Measurements from ENCODE around the gene ZNF532. TPM values are rescaled to one million over a fixed set of nuclear protein-coding genes. Genes with fewer than 3 reads are reported as not detected.
"Not testable (repeated sequence)": the region's sequence is repeated elsewhere in the genome, so short reads cannot be mapped to it uniquely, and the experiment has no call there.

Gene ZNF532
- total RNA-seq, 1 donor: 7.3 TPM

- DNase-seq (ENCODE audit: low read depth in 2 of 3, low spot score in 2 of 3): no peak
These were observed 33.5 kb downstream of the ZNF532 start for GRCh38 chr18:58898010-58898799.

- no peak for DNase-seq (ENCODE audit: low read depth in 2 of 3, low spot score in 2 of 3)
These were observed 35.5 kb downstream of the ZNF532 start for GRCh38 chr18:58900015-58900649.

GRCh38 chr18:58901143-58901542 is 36.5 kb downstream of the ZNF532 start:
- no peak for DNase-seq (ENCODE audit: low read depth in 2 of 3, low spot score in 2 of 3)

- no peak for DNase-seq (ENCODE audit: low read depth in 2 of 3, low spot score in 2 of 3)
These were observed 37.1 kb downstream of the ZNF532 start for GRCh38 chr18:58901783-58902182.

GRCh38 chr18:58902961-58903360 is 38.3 kb downstream of the ZNF532 start:
- DNase-seq (ENCODE audit: low read depth in 2 of 3, low spot score in 2 of 3): no peak

- no peak for DNase-seq (ENCODE audit: low read depth in 2 of 3, low spot score in 2 of 3)
These were observed 38.9 kb downstream of the ZNF532 start for GRCh38 chr18:58903533-58903932.

- DNase-seq (ENCODE audit: low read depth in 2 of 3, low spot score in 2 of 3): no peak
These were observed 41.2 kb downstream of the ZNF532 start for GRCh38 chr18:58905777-58906428.

- DNase-seq (ENCODE audit: low read depth in 2 of 3, low spot score in 2 of 3): no peak
These were observed 43.3 kb downstream of the ZNF532 start for GRCh38 chr18:58908006-58908405.

GRCh38 chr18:58909521-58909920 is 44.8 kb downstream of the ZNF532 start:
- no peak for DNase-seq (ENCODE audit: low read depth in 2 of 3, low spot score in 2 of 3)

GRCh38 chr18:58911241-58911640 is 46.6 kb downstream of the ZNF532 start:
- no peak for DNase-seq (ENCODE audit: low read depth in 2 of 3, low spot score in 2 of 3)

- DNase-seq (ENCODE audit: low read depth in 2 of 3, low spot score in 2 of 3): no peak
These were observed 47.1 kb downstream of the ZNF532 start for GRCh38 chr18:58911766-58912165.

GRCh38 chr18:58915006-58915799 is 50.5 kb downstream of the ZNF532 start:
- DNase-seq (ENCODE audit: low read depth in 2 of 3, low spot score in 2 of 3): no peak

- DNase-seq (ENCODE audit: low read depth in 2 of 3, low spot score in 2 of 3): no peak
These were observed 51.3 kb downstream of the ZNF532 start for GRCh38 chr18:58915995-58916394.

- DNase-seq (ENCODE audit: low read depth in 2 of 3, low spot score in 2 of 3): not testable (repeated sequence)
These were observed 55.3 kb downstream of the ZNF532 start for GRCh38 chr18:58919934-58920333.

- DNase-seq (ENCODE audit: low read depth in 2 of 3, low spot score in 2 of 3): no peak
These were observed 58.3 kb downstream of the ZNF532 start for GRCh38 chr18:58922995-58923394.

GRCh38 chr18:58924473-58924872 is 59.8 kb downstream of the ZNF532 start:
- no peak for DNase-seq (ENCODE audit: low read depth in 2 of 3, low spot score in 2 of 3)

GRCh38 chr18:58927659-58928058 is 63.0 kb downstream of the ZNF532 start:
- no peak for DNase-seq (ENCODE audit: low read depth in 2 of 3, low spot score in 2 of 3)

GRCh38 chr18:58928386-58928785 is 63.7 kb downstream of the ZNF532 start:
- no peak for DNase-seq (ENCODE audit: low read depth in 2 of 3, low spot score in 2 of 3)

- DNase-seq (ENCODE audit: low read depth in 2 of 3, low spot score in 2 of 3): no peak
These were observed 64.5 kb downstream of the ZNF532 start for GRCh38 chr18:58929206-58929605.

- DNase-seq (ENCODE audit: low read depth in 2 of 3, low spot score in 2 of 3): no peak
These were observed 69.7 kb downstream of the ZNF532 start for GRCh38 chr18:58934356-58934755.
